ENCODE data around the gene ANKRD36B.
"Not testable (repeated sequence)": the region's sequence is repeated elsewhere in the genome, so short reads cannot be mapped to it uniquely, and the experiment has no call there.

The ANKRD36B gene

DNA sequence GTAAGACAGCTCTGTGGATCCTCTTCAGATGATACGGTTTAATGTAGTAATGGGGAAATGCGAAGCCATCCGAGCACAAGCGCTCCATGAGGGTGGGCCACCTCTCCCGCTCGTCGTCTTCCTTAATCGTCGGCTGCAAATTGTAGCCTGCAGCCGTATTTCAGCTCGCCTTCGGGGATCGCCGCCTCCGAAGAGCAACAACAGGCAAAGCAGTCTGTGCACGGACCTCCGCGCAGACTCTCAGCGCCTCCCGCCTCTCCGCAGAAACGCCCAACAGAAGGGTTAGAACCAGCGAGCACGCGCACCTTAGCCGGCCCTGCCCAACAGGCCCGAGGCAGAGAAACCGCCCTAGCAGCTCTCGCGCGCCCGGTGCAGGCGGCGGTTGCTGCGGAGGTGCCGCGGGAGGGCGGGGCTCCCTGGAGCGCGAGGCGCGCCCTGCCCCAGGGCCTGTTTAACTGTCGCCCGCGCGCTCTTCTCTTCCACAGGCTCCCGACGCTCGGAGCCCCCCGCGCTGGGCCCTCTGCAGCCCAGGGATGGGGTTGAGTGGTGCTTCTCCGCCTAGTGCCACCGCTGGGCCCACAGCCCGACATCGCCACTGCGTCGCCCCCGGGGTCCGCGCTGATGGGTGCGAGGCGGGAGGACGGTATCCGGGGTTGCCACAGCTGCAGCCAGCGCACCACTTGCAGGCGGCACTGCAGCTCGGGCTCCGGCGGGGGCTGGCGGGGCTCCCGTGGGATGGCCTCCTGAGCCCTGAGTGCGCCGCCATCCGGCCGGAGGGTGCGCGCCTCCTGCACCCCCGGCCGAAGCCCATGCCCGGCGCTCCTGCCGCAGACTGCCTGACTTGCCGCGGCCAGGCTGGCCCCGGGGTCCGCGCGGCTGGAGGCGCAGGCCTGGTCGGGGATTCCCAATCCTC, at the start of gene ANKRD36B:
ANKRD36B (minus strand) TSS at position 280 of the 913 bp plus-strand sequence; CDS start at position 88, 192 bp downstream.
- DNase-seq (ENCODE audit: low read depth in 2 of 2) = peak; percentile 43 to 45

GRCh38 chr2:97626049-97626430, 36.4 kb upstream of the ANKRD36B start:
- DNase-seq (ENCODE audit: low read depth in 2 of 2) = not testable (repeated sequence)

DNA sequence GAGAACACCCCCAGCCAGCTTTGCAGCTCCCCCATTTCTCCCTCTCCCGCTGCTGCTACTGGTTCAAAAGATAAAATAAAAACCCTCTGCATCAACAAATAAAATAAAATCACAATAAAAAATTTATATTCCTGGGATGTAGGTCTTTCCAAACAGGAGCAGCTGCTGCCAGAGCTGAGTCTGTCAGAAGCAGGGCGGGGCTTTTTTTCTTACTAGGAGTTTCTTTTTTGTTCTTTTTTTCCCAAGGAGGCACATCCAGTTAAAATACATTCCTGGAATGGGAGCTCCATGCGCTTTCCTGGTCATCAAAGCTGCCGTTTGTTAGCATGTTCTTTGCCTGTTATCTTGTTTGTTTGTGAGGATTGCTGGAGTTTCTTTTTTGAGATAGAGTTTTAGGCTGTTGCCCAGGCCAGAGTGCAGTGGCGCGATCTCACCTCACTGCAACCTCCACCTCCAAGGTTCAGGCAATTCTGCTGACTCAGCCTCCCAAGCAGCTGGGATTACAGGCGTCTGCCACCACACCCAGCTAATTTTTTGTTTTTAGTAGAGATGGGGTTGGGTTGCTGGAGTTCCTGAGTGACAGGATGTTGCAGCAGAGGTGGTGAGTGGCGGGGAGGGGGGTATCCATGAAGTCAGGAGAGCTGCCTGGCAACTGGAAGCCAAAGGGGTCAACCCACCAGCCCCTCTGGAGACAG, 35.8 kb upstream of the ANKRD36B start:
- not testable (repeated sequence) for DNase-seq (ENCODE audit: low read depth in 2 of 2)

DNA sequence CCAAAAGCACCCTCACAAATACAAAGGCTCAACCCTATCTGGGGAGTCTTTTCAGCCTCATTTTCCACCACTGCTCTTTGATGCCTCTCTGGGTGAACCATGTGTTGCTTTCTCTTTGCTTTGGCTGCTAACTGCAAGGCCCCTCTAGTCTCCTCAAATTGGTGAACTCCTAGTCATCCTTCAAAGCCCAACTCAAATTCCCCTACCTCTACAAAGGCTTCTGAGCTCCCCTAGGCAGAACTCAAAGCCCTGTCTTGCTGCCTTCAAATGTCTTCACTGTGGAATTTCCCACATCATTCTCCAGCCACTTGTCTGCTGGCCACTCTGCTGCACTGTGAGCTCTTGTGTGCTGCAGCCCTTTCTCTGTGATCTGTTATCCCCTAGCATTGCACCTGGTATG, 33.3 kb upstream of the ANKRD36B start:
- not testable (repeated sequence) for DNase-seq (ENCODE audit: low read depth in 2 of 2)

DNA sequence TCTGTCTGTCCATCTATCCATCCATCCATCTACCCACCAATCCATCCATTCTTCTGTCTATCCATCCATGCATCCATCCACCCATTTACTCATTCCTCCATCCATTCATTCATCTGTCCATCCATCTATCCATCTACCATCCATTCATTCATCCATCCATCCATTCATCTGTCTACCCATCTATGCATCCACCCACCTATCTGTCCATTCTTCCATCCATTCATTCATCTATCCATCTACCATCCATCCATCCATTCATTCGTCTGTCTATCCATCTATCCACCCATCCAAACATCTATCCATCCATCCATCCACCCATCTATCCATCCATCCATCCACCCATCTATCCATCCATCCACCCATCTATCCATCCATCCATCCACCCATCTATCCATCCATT, 30.8 kb upstream of the ANKRD36B start:
- DNase-seq (ENCODE audit: low read depth in 2 of 2) = not testable (repeated sequence)

GRCh38 chr2:97618939-97619827, 29.5 kb upstream of the ANKRD36B start:
- not testable (repeated sequence) for DNase-seq (ENCODE audit: low read depth in 2 of 2)

DNA sequence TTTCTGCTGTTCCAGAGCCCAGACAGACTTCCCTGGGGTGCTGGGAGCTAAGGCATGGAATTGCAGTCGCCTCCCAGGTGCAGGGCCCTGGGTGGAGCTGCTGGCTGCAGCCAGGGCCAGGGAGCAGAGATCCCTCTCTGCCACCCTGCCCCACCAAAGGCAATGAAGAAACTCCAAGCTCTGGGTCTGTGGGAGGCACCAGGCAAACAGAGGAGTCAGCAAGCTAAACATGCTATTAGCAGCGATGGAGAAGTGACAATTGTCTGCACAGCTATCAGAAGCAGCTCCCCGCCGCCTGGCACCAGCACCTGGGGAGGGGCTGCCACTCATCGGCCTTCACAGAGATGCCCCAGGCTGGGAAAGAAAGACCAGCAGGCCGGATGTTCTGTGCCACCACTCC, 28.2 kb upstream of the ANKRD36B start:
- no peak for DNase-seq (ENCODE audit: low read depth in 2 of 2)

- not testable (repeated sequence) for DNase-seq (ENCODE audit: low read depth in 2 of 2)
These were observed 26.1 kb upstream of the ANKRD36B start for GRCh38 chr2:97615746-97616145.

DNA sequence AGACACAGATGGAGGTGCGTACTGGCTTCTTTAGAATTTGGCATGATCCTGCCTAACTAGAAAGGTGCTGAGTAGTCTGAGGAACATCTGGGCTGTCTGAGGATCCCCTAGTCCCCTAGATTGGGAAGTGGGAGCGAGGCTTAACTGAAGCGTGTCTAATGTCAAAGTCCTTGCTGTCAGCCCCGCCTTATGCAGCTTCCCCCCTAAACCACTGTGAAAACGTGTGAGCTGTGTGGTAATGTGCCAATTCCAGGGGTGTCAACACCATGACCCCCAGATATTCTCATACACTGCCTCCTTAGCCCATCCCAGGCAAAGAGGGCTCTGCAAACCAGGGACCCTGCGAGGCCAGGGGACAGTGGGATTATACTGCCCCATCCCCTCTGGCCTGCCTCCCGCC, 22.2 kb upstream of the ANKRD36B start:
- DNase-seq (ENCODE audit: low read depth in 2 of 2) = not testable (repeated sequence)

DNA sequence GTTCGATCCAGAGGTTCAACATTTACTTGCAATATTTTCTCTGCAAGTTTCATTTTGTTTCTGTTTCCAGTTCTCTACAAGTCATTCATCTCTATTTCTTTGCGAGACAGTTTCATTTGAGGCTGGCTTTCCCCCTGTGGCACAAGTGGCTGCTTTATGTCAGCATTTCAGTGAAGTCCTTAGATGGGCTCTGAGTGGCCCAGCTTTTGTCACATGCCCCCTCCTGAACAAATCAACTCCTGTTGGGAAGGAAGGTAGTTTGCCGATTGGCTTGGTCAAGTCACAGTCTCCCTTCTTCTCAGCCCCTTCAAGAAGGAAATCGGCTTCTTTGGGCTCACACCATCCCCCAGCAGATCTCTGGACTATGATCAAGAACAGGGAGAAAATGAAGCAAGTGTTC, 19.1 kb upstream of the ANKRD36B start:
- DNase-seq (ENCODE audit: low read depth in 2 of 2) = not testable (repeated sequence)

GRCh38 chr2:97605524-97606339, 16.1 kb upstream of the ANKRD36B start:
- DNase-seq (ENCODE audit: low read depth in 2 of 2) = not testable (repeated sequence)

GRCh38 chr2:97605109-97605508, 15.4 kb upstream of the ANKRD36B start:
- not testable (repeated sequence) for DNase-seq (ENCODE audit: low read depth in 2 of 2)

GRCh38 chr2:97601537-97601936, 11.9 kb upstream of the ANKRD36B start:
- not testable (repeated sequence) for DNase-seq (ENCODE audit: low read depth in 2 of 2)

- DNase-seq (ENCODE audit: low read depth in 2 of 2) = not testable (repeated sequence)
These were observed 6.5 kb upstream of the ANKRD36B start for GRCh38 chr2:97596180-97596579.

GRCh38 chr2:97593520-97593919, 3.8 kb upstream of the ANKRD36B start:
- DNase-seq (ENCODE audit: low read depth in 2 of 2) = not testable (repeated sequence)

DNA sequence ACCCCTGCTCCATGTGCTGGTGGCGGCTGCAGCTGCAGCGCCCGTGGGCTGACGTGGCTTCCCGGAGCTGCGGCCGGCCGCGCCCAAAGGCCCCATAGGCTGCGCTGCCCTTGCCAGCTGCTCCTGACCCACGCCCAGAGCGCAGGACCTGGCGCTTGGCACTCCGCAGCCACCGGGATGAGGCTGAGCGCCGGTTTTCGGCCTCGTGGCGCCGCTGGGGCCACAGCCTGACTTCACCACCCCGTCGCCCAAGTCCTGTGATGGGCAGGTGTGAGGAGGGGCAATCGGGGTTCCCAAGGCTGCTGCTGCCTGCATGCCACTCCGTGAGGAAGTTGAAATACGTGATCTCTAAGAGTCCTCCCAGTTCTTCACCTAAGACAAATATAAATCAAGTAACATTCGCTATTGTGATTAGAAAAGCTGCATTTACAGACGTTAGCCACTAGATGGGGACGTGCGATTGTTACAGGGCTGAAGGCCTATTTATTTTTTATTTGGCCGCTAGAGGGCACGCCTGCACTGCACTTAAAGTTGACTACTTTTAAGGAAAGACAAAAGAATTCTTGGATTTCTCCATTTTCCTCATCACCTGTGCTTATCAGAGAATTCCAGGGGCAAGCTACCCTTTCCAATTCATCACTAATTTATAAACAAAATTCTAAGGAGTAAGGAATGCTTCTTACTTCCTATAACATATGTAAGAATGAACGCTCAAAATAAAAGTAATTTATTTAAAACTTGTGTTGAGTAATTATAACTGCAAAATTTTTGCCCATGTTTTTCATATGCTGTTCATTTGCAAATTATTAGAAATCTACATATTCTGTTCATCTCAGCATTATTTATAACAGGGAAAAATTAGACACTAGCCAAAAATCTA, 1.1 kb upstream of the ANKRD36B start:
- DNase-seq (ENCODE audit: low read depth in 2 of 2) = peak; percentile 35 to 68

- not testable (repeated sequence) for DNase-seq (ENCODE audit: low read depth in 2 of 2)
These were observed 450 bp downstream of the ANKRD36B start for GRCh38 chr2:97589257-97589597.

DNA sequence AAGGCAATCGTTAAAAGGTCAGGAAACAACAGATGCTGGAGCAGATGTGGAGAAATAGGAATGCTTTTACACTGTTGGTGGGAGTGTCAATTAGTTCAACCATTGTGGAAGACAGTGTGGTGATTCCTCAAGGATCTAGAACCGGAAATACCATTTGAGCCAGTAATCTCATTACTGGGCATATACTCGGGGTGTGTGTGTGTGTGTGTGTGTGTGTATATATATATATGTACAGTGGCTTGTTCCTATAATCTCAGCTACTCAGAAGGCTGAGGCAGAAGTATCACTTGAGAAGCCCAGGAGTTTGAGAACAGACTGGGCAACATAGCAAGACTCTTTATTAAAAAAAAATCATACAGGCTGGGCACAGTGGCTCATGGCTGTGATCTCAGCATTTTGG, 24.0 kb downstream of the ANKRD36B start:
- DNase-seq (ENCODE audit: low read depth in 2 of 2) = not testable (repeated sequence)

- DNase-seq (ENCODE audit: low read depth in 2 of 2) = not testable (repeated sequence)
These were observed 37.3 kb downstream of the ANKRD36B start for GRCh38 chr2:97552406-97552805.

DNA sequence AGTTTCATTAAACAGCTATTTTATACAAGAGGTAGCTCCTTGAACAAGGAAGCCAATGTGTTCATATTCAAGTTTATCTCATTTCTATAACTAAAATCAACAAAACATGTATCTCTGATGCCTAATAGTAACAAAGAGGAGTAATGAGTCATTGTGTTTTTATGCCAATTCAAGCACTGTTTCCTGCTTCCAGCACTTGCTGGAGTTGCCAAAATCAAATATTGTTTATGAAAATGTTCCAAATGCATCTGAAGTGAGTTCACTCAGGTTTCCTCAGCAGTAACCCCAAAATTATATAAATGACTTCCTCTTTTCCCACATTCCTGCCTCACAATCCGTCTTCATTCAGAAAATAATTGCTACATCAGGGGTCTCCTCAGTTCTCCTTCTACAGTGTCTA, 39.2 kb downstream of the ANKRD36B start:
- not testable (repeated sequence) for DNase-seq (ENCODE audit: low read depth in 2 of 2)
